SK-N-SH (cell line): ENCODE data around the gene CDC16.

Source experiments
- JUND ChIP-seq: IDR thresholded peaks from 2 replicates; pipeline ENCODE4 v1.4.0; 2012
- MEF2A ChIP-seq: IDR thresholded peaks from 2 replicates; pipeline ENCODE4 v1.4.0; 2012; ENCODE audit warnings: low read depth, borderline replicate concordance
- TCF12 ChIP-seq: IDR thresholded peaks from 2 replicates; pipeline ENCODE4 v1.4.0; 2012
- TF ChIP-seq, protein P1 (sequence below): fragments of 200-600 bp; sonication (generic); IDR thresholded peaks from 2 replicates; pipeline ENCODE4 v1.6.1; 2017; ENCODE audit warnings: antibody characterized with exemption, mild to moderate bottlenecking, moderate library complexity

DNA sequence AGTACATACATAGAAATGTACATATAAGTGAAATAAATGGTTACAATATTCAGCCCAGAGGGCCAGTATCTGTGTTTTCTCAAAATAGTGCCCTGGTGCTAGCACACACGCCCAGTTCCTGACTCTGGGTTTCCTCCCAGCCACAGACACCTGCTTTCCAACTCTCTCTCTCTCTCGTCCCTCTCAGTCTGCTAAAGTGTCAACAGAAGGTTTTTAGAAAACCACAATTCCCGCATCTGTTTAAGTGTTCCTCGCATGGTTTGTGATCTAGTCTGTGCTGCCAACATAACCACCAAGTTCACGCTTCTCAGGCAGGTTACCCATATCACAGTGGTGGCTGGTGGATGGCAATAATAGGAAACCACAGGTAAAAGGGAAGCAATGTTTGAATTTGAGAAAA is 28.9 kb downstream of the CDC16 start:
- TF ChIP-seq, protein P1, sequence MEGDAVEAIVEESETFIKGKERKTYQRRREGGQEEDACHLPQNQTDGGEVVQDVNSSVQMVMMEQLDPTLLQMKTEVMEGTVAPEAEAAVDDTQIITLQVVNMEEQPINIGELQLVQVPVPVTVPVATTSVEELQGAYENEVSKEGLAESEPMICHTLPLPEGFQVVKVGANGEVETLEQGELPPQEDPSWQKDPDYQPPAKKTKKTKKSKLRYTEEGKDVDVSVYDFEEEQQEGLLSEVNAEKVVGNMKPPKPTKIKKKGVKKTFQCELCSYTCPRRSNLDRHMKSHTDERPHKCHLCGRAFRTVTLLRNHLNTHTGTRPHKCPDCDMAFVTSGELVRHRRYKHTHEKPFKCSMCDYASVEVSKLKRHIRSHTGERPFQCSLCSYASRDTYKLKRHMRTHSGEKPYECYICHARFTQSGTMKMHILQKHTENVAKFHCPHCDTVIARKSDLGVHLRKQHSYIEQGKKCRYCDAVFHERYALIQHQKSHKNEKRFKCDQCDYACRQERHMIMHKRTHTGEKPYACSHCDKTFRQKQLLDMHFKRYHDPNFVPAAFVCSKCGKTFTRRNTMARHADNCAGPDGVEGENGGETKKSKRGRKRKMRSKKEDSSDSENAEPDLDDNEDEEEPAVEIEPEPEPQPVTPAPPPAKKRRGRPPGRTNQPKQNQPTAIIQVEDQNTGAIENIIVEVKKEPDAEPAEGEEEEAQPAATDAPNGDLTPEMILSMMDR, result no peak
- TF ChIP-seq JUND (no peak), TCF12 (no peak), MEF2A (no peak)
